ENCODE measurements around the gene HAPLN1.

The HAPLN1 gene

GRCh38 chr5:83687124-83687619 is 33.5 kb downstream of the HAPLN1 start:
- TF ChIP-seq CTCF (conservative IDR thresholded peaks at IDR 0.05; ENCODE audit: low read length): no peak
- TF ChIP-seq EZH2phosphoT487 (IDR thresholded peaks at IDR 0.05; ENCODE audit: borderline replicate concordance): no peak
- Histone ChIP-seq H4K20me1 (ENCODE audit: insufficient read depth, low read length, poor library complexity, severe bottlenecking) (no peaks in the 10 kb centered on the region), H3K79me2 (ENCODE audit: insufficient read depth, low read length) (no peaks in the 10 kb centered on the region), H3K9me3 (ENCODE audit: insufficient read depth, low read depth, low read length) (no peaks in the 10 kb centered on the region), H3F3A (ENCODE audit: low read depth) (no peaks in the 10 kb centered on the region), H2AFZ (ENCODE audit: low read length) (no peak overlapping the region), H3K9ac (ENCODE audit: low read depth, low read length, poor library complexity, severe bottlenecking) (no peak overlapping the region), H3K4me3 (ENCODE audit: low read length, poor library complexity, severe bottlenecking) (no peak overlapping the region), H3K27me3 (ENCODE audit: insufficient read depth, low read length, poor library complexity, severe bottlenecking) (peaks cover 4% of the 10 kb centered on the region), H3K4me1 (ENCODE audit: insufficient read depth, low read length, poor library complexity, severe bottlenecking) (no peaks in the 10 kb centered on the region), H3K4me2 (ENCODE audit: low read depth, low read length, poor library complexity, severe bottlenecking) (no peak overlapping the region), H3K9me2 (replicated peaks; ENCODE audit: low read depth, low read length) (no peaks in the 10 kb centered on the region), H3K36me3 (ENCODE audit: insufficient read depth, low read length) (no peaks in the 10 kb centered on the region)

GRCh38 chr5:83686251-83686650 is 34.4 kb downstream of the HAPLN1 start:
- no peaks in the 10 kb centered on the region for H3K27me3 ChIP-seq (ENCODE audit: insufficient read depth, low read length, poor library complexity, severe bottlenecking)
- H2AFZ ChIP-seq (ENCODE audit: low read length): no peak overlapping the region
- no peaks in the 10 kb centered on the region for H3K79me2 ChIP-seq (ENCODE audit: insufficient read depth, low read length)
- H3K4me3 ChIP-seq (ENCODE audit: low read length, poor library complexity, severe bottlenecking): no peak overlapping the region
- H3F3A ChIP-seq (ENCODE audit: low read depth): no peaks in the 10 kb centered on the region
- no peaks in the 10 kb centered on the region for H4K20me1 ChIP-seq (ENCODE audit: insufficient read depth, low read length, poor library complexity, severe bottlenecking)
- no peaks in the 10 kb centered on the region for H3K9me2 ChIP-seq (replicated peaks; ENCODE audit: low read depth, low read length)
- H3K36me3 ChIP-seq (ENCODE audit: insufficient read depth, low read length): no peaks in the 10 kb centered on the region
- no peaks in the 10 kb centered on the region for H3K4me1 ChIP-seq (ENCODE audit: insufficient read depth, low read length, poor library complexity, severe bottlenecking)
- no peak overlapping the region for H3K4me2 ChIP-seq (ENCODE audit: low read depth, low read length, poor library complexity, severe bottlenecking)
- H3K9me3 ChIP-seq (ENCODE audit: insufficient read depth, low read depth, low read length): no peaks in the 10 kb centered on the region
- TF ChIP-seq CTCF (conservative IDR thresholded peaks at IDR 0.05; ENCODE audit: low read length) (no peak), EZH2phosphoT487 (IDR thresholded peaks at IDR 0.05; ENCODE audit: borderline replicate concordance) (no peak)
- no peak overlapping the region for H3K9ac ChIP-seq (ENCODE audit: low read depth, low read length, poor library complexity, severe bottlenecking)

- Histone ChIP-seq H3K79me2 (ENCODE audit: insufficient read depth, low read length) (no peaks in the 10 kb centered on the region), H2AFZ (ENCODE audit: low read length) (no peak overlapping the region), H4K20me1 (ENCODE audit: insufficient read depth, low read length, poor library complexity, severe bottlenecking) (no peaks in the 10 kb centered on the region), H3F3A (ENCODE audit: low read depth) (no peaks in the 10 kb centered on the region), H3K9me3 (ENCODE audit: insufficient read depth, low read depth, low read length) (no peaks in the 10 kb centered on the region), H3K9ac (ENCODE audit: low read depth, low read length, poor library complexity, severe bottlenecking) (no peak overlapping the region), H3K36me3 (ENCODE audit: insufficient read depth, low read length) (no peaks in the 10 kb centered on the region), H3K27me3 (ENCODE audit: insufficient read depth, low read length, poor library complexity, severe bottlenecking) (no peaks in the 10 kb centered on the region), H3K4me2 (ENCODE audit: low read depth, low read length, poor library complexity, severe bottlenecking) (no peak overlapping the region), H3K4me1 (ENCODE audit: insufficient read depth, low read length, poor library complexity, severe bottlenecking) (no peaks in the 10 kb centered on the region), H3K9me2 (replicated peaks; ENCODE audit: low read depth, low read length) (no peaks in the 10 kb centered on the region), H3K4me3 (ENCODE audit: low read length, poor library complexity, severe bottlenecking) (no peak overlapping the region)
- no peak for TF ChIP-seq CTCF (conservative IDR thresholded peaks at IDR 0.05; ENCODE audit: low read length)
- no peak for TF ChIP-seq EZH2phosphoT487 (IDR thresholded peaks at IDR 0.05; ENCODE audit: borderline replicate concordance)
Observed at GRCh38 chr5:83683836-83684235, 36.8 kb downstream of the HAPLN1 start.

All from Loucy (cell line).